PC-3 (cell line): ENCODE measurements around the gene ALKBH6. TPM values are rescaled to one million over a fixed set of nuclear protein-coding genes. Genes with fewer than 3 reads are reported as not detected.
A peak's percentile ranks its signal among the peaks of the same experiment; 100 is the strongest.

Experiments used
- ATAC-seq: fragments of 200-7000 bp; cut with Tn5 transposase; 2 replicates; pipeline ENCODE4 v1.9.1; 2020; ENCODE audit warnings: mild to moderate bottlenecking, moderate library complexity
- BruUV-seq: library from RNA; stranded (reverse); fragments of 400-500 nt; replicated peaks from 2 replicates; lab custom pipeline; 2021; lab: Mats Ljungman, UMichigan
- CTCF ChIA-PET: fragments of 300-600 bp; sonication (Branson Sonifier 250); formaldehyde crosslinking; loops from one replicate; lab custom pipeline; 2022; ENCODE audit warnings: antibody characterized with exemption; lab: Charles Lee
- POLR2A ChIA-PET: fragments of 300-600 bp; sonication (Branson Sonifier 250); formaldehyde crosslinking; loops from one replicate; lab custom pipeline; 2022; ENCODE audit warnings: antibody characterized with exemption; ENCODE audit not compliant: unreplicated experiment; lab: Charles Lee
- DNase-seq: peaks from one replicate; pipeline ENCODE4 v3.0.0-alpha.2; 2015
- H2AFZ ChIP-seq: fragments of 300-600 bp; sonication (generic); 2 replicates; pipeline ENCODE4 v1.6.0; 2016; ENCODE audit warnings: antibody characterized with exemption, low read length
- H3F3A ChIP-seq: fragments of 300-600 bp; sonication (generic); one replicate; pipeline ENCODE4 v1.6.0; 2017; ENCODE audit warnings: antibody characterized with exemption, low read length, control low read depth, mild to moderate bottlenecking; ENCODE audit not compliant: unreplicated experiment
- H3K27ac ChIP-seq: fragments of 300-600 bp; sonication (generic); 2 replicates; pipeline ENCODE4 v1.5.1; 2016; ENCODE audit warnings: mild to moderate bottlenecking, low read length
- H3K27me3 ChIP-seq: fragments of 300-600 bp; sonication (generic); 2 replicates; pipeline ENCODE4 v1.6.1; 2016; ENCODE audit warnings: low read length, mixed read lengths
- H3K36me3 ChIP-seq: fragments of 300-600 bp; sonication (generic); 2 replicates; pipeline ENCODE4 v1.6.1; 2016; ENCODE audit warnings: low read depth, mixed run types, low read length, mixed read lengths
- H3K4me1 ChIP-seq: fragments of 300-600 bp; sonication (generic); 2 replicates; pipeline ENCODE4 v1.5.1; 2016; ENCODE audit warnings: low read length; ENCODE audit not compliant: insufficient read depth
- H3K4me2 ChIP-seq: fragments of 300-600 bp; sonication (generic); 2 replicates; pipeline ENCODE4 v1.6.0; 2016; ENCODE audit warnings: low read length
- H3K4me3 ChIP-seq: fragments of 300-600 bp; sonication (generic); 2 replicates; pipeline ENCODE4 v1.5.1; 2016; ENCODE audit warnings: mild to moderate bottlenecking, low read length, mixed read lengths
- H3K79me2 ChIP-seq: fragments of 300-600 bp; sonication (generic); 2 replicates; pipeline ENCODE4 v1.6.1; 2017; ENCODE audit warnings: low read length, mixed read lengths
- H3K9ac ChIP-seq: fragments of 300-600 bp; sonication (generic); 2 replicates; pipeline ENCODE4 v1.6.0; 2016; ENCODE audit warnings: mild to moderate bottlenecking, low read length
- H3K9me2 ChIP-seq: fragments of 300-600 bp; sonication (generic); replicated peaks from 2 replicates; pipeline ENCODE4 v1.6.1; 2016; ENCODE audit warnings: mixed run types, low read length, mixed read lengths
- H3K9me3 ChIP-seq: fragments of 300-600 bp; sonication (generic); 2 replicates; pipeline ENCODE4 v1.6.1; 2016; ENCODE audit warnings: low read length, mixed read lengths
- H4K20me1 ChIP-seq: fragments of 300-600 bp; sonication (generic); 2 replicates; pipeline ENCODE4 v1.6.1; 2016; ENCODE audit warnings: low read length, mixed read lengths
- EZH2 ChIP-seq: fragments of 300-600 bp; sonication (generic); IDR thresholded peaks from one replicate; pipeline ENCODE4 v1.6.1; 2017; ENCODE audit warnings: antibody characterized with exemption, mild to moderate bottlenecking, low read length; ENCODE audit not compliant: unreplicated experiment
- EZH2phosphoT487 ChIP-seq: fragments of 300-600 bp; sonication (generic); IDR thresholded peaks from 2 replicates; pipeline ENCODE4 v1.6.1; 2018; ENCODE audit warnings: mild to moderate bottlenecking, antibody characterized with exemption, low read length, borderline replicate concordance
- intact Hi-C: fragments of 100-400 bp; cut with micrococcal nuclease; formaldehyde crosslinking; loops from 2 replicates; pipeline ENCODE4 v1.9.0; 2023
- total RNA-seq: library from RNA; depleted of rRNA; stranded (reverse); fragments of >200 nt; gene quantifications from 2 replicates; pipeline ENCODE4 v1.2.3, GENCODE V29; 2014
- TF ChIP-seq, protein P1 (sequence below): fragments of 300-600 bp; sonication (generic); conservative IDR thresholded peaks from 2 replicates; pipeline ENCODE4 v1.5.1; 2017; ENCODE audit warnings: antibody characterized with exemption, low read depth, mild to moderate bottlenecking, low read length

The ALKBH6 gene
- total RNA-seq, 1 experiment from 2014 or later, result 38.4 TPM

DNA sequence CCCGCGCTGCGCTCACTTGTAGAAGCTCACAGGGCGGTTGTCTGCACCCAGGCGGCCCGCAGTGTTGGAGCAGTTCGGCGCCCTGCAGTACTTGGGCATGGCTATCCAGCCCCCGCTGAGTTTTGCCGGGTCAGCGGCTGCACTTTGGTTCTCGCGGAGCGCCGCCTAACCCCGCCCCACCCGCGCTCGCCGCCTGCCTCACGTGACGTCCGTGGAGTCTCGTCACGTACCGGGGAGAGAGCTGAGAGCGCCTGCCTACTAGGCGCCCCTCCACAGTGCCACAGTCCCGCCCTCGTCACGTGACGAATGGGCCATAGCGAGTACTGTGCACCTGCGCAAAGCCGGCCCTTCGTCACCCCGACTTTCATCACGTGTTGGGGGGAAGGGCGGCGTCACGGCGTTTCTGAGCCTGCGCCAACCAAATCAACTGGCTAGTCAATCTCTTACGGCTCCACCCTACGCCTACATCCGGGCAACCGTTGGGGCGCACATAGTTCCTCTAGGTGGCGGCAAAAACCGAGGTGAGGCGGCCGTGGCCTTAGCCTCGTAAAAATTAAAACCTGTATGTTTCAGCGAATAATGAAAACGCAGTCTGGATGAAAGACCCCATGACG is 40.2 kb upstream of the ALKBH6 start, which contains the start of gene THAP8:
Gene THAP8 (minus strand): TSS at position 167 of the 614 bp plus-strand sequence. CDS start 68 bp downstream, at position 99.
- intact Hi-C loops, result loop anchor here (5.0 to 10.0 kb wide), 2 partner anchors 42 to 119 kb away; partner anchors contain the start of genes ALKBH6 and LRFN3

DNA sequence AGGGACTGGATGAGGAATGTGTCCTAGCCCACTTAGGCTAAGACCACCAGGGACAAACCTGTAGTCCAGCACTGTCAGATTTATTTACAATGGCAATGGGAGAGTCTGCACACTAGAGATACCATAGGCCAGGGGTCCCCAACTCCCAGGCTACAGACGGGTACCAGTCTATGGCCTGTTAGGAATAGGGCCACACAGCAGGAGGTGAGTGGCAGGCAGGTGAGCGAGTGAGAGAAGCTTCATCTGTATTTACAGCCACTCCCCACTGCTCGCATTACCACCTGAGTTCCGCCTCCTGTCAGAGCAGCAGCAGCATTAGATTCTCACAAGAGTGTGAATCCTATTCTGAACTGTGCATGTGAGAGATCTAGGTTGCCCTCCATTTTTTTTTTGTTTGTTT is 37.6 kb upstream of the ALKBH6 start:
- Histone ChIP-seq H3K9me3 (no peaks in the 10 kb centered on the region), H3K4me1 (peaks cover 9% of the 10 kb centered on the region), H3F3A (no peaks in the 10 kb centered on the region), H3K79me2 (peaks cover 14% of the 10 kb centered on the region), H3K36me3 (no peaks in the 10 kb centered on the region), H3K27me3 (no peaks in the 10 kb centered on the region), H2AFZ (no peak overlapping the region), H3K4me2 (no peak overlapping the region), H4K20me1 (no peaks in the 10 kb centered on the region), H3K4me3 (no peak overlapping the region), H3K9me2 (no peaks in the 10 kb centered on the region), H3K9ac (no peak overlapping the region), H3K27ac (no peak overlapping the region)
- DNase-seq (no peak), ATAC-seq (no peak)
- ChIA-PET CTCF (no interaction called here), POLR2A (no interaction called here)
- no TSS peak for BruUV-seq
- TF ChIP-seq, protein P1, sequence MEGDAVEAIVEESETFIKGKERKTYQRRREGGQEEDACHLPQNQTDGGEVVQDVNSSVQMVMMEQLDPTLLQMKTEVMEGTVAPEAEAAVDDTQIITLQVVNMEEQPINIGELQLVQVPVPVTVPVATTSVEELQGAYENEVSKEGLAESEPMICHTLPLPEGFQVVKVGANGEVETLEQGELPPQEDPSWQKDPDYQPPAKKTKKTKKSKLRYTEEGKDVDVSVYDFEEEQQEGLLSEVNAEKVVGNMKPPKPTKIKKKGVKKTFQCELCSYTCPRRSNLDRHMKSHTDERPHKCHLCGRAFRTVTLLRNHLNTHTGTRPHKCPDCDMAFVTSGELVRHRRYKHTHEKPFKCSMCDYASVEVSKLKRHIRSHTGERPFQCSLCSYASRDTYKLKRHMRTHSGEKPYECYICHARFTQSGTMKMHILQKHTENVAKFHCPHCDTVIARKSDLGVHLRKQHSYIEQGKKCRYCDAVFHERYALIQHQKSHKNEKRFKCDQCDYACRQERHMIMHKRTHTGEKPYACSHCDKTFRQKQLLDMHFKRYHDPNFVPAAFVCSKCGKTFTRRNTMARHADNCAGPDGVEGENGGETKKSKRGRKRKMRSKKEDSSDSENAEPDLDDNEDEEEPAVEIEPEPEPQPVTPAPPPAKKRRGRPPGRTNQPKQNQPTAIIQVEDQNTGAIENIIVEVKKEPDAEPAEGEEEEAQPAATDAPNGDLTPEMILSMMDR, result no peak
- no peak for TF ChIP-seq EZH2
- TF ChIP-seq EZH2phosphoT487, result no peak
- intact Hi-C loops, result loop anchor here (5.0 to 10.0 kb wide), 2 partner anchors 39 to 117 kb away; partner anchors contain the start of genes ALKBH6 and LRFN3

More for the DNA sequence above, 40.2 kb upstream of the ALKBH6 start, which contains the start of gene THAP8:
- peak within 1 kb of the TSS; percentile 91 for H2AFZ ChIP-seq
- no TSS peak for BruUV-seq
- peak; percentile 95 for DNase-seq
- H3K27me3 ChIP-seq, result no peaks in the 10 kb centered on the region
- no peaks in the 10 kb centered on the region for H3K9me2 ChIP-seq
- H3K79me2 ChIP-seq, result peaks cover 33% of the 10 kb centered on the region
- no peaks in the 10 kb centered on the region for H3F3A ChIP-seq
- H3K4me2 ChIP-seq, result peak within 1 kb of the TSS; percentile 96
- TF ChIP-seq EZH2 (no peak), EZH2phosphoT487 (no peak)
- TF ChIP-seq, protein P1, result peak; percentile 39; the same call in 1 of the 2 replicates
- H3K27ac ChIP-seq, result peak within 1 kb of the TSS; percentile 88
- peak within 1 kb of the TSS; percentile 71 for H3K9ac ChIP-seq
- no peaks in the 10 kb centered on the region for H3K9me3 ChIP-seq
- ChIA-PET CTCF (no interaction called here), POLR2A (interaction anchor here (0.5 to 0.6 kb wide), 2 partner anchors 16 to 1052 kb away, joined by 3 to 7 read pairs; no protein-coding TSS in a partner anchor)
- peak; percentile 83 for ATAC-seq
- no peaks in the 10 kb centered on the region; the same call in 1 of the 2 replicates for H3K36me3 ChIP-seq
- H4K20me1 ChIP-seq, result no peaks in the 10 kb centered on the region
- peaks cover 9% of the 10 kb centered on the region for H3K4me1 ChIP-seq
- peak within 1 kb of the TSS; percentile 90 for H3K4me3 ChIP-seq

DNA sequence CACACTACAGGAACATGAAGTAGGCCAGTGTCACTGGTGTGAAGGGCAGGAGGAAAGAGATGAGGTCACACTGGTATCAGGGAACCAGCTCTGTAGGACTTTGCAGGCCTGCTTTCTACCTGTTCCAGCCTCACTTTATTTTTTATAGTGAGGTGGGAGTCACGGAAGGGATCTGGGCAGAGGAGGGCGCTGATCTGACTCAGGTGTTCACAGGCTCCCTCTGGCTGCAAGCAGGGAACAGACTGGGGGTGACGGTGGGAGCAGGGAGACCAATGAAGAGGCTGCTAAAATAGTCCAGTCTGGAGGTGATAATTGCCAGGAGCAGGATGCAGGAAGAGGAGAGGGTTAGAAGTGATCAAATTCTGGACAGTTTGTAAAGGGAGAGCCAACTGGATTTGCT is 37.2 kb upstream of the ALKBH6 start:
- peaks cover 5% of the 10 kb centered on the region for H3K4me1 ChIP-seq
- ATAC-seq, result no peak
- intact Hi-C loops, result loop anchor here (5.0 to 10.0 kb wide), 2 partner anchors 39 to 116 kb away; partner anchors contain the start of genes ALKBH6 and LRFN3

More for the DNA sequence above, 37.2 kb upstream of the ALKBH6 start:
- no TSS peak for BruUV-seq
- Histone ChIP-seq H3F3A (no peaks in the 10 kb centered on the region), H3K9ac (no peak overlapping the region), H3K9me2 (no peaks in the 10 kb centered on the region), H3K27me3 (no peaks in the 10 kb centered on the region), H3K36me3 (no peaks in the 10 kb centered on the region), H3K4me2 (no peak overlapping the region), H2AFZ (no peak overlapping the region), H3K79me2 (peaks cover 10% of the 10 kb centered on the region), H4K20me1 (no peaks in the 10 kb centered on the region), H3K4me3 (no peak overlapping the region), H3K27ac (no peak overlapping the region), H3K9me3 (no peaks in the 10 kb centered on the region)
- no peak for DNase-seq
- ChIA-PET CTCF (no interaction called here), POLR2A (no interaction called here)
- TF ChIP-seq, protein P1, result peak; percentile 35
- no peak for TF ChIP-seq EZH2
- no peak for TF ChIP-seq EZH2phosphoT487
